ENCODE results near the gene WDTC1. TPM values are rescaled to one million over a fixed set of nuclear protein-coding genes. Genes with fewer than 3 reads are reported as not detected.

WDTC1 gene
- total and polyA plus RNA-seq, 2 of the 8 experiments (the other 6 are each of a cell fraction or from before 2014, with no cell fraction given): 7.5 to 18.7 TPM

DNA sequence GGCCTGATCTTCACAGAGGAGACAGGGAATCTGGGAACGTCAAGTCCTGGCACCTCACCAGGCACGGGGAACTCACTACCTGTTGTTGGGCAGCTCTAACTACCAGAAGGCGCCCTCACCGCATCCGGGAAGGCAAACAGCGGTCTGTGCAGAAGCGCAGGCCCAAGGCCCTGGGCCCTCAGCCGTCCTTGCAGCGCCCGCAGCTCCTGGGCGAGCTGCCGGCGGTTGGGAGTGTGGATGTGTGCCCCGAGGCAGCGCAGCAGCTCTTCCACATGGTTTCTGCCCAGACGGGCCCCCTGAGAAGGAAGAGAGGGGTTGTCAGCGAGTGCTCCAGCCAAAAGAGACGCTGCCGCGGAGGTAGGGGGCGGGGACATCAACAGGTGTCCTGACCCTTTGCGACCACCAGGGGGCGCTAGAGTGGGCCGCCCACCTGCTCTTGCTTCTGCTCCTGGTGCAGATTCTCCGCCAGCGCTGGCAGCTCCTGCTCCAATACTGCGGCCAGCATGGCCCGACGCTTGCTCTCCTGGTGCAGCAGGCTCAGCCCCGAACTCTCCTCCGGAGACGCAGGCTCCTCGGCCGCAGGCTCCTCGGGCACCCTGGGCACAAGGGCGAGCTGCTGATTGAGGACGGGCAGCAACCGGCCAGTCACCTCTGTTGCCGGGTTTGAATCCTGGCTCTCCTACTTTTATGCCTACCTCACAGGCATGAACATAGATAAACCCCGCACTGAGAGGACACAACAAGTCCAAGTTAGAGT lies 123.0 kb downstream of the WDTC1 start (continued):
- TF ChIP-seq, protein P1, sequence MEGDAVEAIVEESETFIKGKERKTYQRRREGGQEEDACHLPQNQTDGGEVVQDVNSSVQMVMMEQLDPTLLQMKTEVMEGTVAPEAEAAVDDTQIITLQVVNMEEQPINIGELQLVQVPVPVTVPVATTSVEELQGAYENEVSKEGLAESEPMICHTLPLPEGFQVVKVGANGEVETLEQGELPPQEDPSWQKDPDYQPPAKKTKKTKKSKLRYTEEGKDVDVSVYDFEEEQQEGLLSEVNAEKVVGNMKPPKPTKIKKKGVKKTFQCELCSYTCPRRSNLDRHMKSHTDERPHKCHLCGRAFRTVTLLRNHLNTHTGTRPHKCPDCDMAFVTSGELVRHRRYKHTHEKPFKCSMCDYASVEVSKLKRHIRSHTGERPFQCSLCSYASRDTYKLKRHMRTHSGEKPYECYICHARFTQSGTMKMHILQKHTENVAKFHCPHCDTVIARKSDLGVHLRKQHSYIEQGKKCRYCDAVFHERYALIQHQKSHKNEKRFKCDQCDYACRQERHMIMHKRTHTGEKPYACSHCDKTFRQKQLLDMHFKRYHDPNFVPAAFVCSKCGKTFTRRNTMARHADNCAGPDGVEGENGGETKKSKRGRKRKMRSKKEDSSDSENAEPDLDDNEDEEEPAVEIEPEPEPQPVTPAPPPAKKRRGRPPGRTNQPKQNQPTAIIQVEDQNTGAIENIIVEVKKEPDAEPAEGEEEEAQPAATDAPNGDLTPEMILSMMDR (IDR thresholded peaks at IDR 0.05; ENCODE audit: control extremely low read depth in 1 of 3, insufficient read depth in 1 of 3, low read depth in 1 of 3, low read length in 3 of 3): peak in 2 of 3 experiments; percentile 94 to 98; a peak in 3 of 4 replicates
- TF ChIP-seq NRF1 (IDR thresholded peaks at IDR 0.05; ENCODE audit: low read depth, low read length): no peak
- no peak for TF ChIP-seq PHF8 (conservative IDR thresholded peaks at IDR 0.05; ENCODE audit: low read depth, low read length)
- no peak for TF ChIP-seq CBX5 (IDR thresholded peaks at IDR 0.05; ENCODE audit: low read depth, low read length)
- TF ChIP-seq, protein P2, sequence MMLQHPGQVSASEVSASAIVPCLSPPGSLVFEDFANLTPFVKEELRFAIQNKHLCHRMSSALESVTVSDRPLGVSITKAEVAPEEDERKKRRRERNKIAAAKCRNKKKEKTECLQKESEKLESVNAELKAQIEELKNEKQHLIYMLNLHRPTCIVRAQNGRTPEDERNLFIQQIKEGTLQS (IDR thresholded peaks at IDR 0.05; ENCODE audit: insufficient read depth, low read depth, low read length): no peak
- TF ChIP-seq, protein P3, sequence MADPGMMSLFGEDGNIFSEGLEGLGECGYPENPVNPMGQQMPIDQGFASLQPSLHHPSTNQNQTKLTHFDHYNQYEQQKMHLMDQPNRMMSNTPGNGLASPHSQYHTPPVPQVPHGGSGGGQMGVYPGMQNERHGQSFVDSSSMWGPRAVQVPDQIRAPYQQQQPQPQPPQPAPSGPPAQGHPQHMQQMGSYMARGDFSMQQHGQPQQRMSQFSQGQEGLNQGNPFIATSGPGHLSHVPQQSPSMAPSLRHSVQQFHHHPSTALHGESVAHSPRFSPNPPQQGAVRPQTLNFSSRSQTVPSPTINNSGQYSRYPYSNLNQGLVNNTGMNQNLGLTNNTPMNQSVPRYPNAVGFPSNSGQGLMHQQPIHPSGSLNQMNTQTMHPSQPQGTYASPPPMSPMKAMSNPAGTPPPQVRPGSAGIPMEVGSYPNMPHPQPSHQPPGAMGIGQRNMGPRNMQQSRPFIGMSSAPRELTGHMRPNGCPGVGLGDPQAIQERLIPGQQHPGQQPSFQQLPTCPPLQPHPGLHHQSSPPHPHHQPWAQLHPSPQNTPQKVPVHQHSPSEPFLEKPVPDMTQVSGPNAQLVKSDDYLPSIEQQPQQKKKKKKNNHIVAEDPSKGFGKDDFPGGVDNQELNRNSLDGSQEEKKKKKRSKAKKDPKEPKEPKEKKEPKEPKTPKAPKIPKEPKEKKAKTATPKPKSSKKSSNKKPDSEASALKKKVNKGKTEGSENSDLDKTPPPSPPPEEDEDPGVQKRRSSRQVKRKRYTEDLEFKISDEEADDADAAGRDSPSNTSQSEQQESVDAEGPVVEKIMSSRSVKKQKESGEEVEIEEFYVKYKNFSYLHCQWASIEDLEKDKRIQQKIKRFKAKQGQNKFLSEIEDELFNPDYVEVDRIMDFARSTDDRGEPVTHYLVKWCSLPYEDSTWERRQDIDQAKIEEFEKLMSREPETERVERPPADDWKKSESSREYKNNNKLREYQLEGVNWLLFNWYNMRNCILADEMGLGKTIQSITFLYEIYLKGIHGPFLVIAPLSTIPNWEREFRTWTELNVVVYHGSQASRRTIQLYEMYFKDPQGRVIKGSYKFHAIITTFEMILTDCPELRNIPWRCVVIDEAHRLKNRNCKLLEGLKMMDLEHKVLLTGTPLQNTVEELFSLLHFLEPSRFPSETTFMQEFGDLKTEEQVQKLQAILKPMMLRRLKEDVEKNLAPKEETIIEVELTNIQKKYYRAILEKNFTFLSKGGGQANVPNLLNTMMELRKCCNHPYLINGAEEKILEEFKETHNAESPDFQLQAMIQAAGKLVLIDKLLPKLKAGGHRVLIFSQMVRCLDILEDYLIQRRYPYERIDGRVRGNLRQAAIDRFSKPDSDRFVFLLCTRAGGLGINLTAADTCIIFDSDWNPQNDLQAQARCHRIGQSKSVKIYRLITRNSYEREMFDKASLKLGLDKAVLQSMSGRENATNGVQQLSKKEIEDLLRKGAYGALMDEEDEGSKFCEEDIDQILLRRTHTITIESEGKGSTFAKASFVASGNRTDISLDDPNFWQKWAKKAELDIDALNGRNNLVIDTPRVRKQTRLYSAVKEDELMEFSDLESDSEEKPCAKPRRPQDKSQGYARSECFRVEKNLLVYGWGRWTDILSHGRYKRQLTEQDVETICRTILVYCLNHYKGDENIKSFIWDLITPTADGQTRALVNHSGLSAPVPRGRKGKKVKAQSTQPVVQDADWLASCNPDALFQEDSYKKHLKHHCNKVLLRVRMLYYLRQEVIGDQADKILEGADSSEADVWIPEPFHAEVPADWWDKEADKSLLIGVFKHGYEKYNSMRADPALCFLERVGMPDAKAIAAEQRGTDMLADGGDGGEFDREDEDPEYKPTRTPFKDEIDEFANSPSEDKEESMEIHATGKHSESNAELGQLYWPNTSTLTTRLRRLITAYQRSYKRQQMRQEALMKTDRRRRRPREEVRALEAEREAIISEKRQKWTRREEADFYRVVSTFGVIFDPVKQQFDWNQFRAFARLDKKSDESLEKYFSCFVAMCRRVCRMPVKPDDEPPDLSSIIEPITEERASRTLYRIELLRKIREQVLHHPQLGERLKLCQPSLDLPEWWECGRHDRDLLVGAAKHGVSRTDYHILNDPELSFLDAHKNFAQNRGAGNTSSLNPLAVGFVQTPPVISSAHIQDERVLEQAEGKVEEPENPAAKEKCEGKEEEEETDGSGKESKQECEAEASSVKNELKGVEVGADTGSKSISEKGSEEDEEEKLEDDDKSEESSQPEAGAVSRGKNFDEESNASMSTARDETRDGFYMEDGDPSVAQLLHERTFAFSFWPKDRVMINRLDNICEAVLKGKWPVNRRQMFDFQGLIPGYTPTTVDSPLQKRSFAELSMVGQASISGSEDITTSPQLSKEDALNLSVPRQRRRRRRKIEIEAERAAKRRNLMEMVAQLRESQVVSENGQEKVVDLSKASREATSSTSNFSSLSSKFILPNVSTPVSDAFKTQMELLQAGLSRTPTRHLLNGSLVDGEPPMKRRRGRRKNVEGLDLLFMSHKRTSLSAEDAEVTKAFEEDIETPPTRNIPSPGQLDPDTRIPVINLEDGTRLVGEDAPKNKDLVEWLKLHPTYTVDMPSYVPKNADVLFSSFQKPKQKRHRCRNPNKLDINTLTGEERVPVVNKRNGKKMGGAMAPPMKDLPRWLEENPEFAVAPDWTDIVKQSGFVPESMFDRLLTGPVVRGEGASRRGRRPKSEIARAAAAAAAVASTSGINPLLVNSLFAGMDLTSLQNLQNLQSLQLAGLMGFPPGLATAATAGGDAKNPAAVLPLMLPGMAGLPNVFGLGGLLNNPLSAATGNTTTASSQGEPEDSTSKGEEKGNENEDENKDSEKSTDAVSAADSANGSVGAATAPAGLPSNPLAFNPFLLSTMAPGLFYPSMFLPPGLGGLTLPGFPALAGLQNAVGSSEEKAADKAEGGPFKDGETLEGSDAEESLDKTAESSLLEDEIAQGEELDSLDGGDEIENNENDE (IDR thresholded peaks at IDR 0.05; ENCODE audit: insufficient replicate concordance, low read length): no peak
